Activated CD4-positive, alpha-beta T cell treated with anti-CD3 and anti-CD28 coated beads, Interleukin-2, amount 50 U/mL, for 24 hours (primary cell): ENCODE results near the gene FGGY.

Source experiments
- DNase-seq, 2 donors: peaks; one replicate each; pipeline ENCODE4 v3.0.0-alpha.2; 2020; ENCODE audit warnings: low read depth in 1 of 2, low spot score in 1 of 2

The FGGY gene

GRCh38 chr1:59315529-59316463 lies 18.9 kb downstream of the FGGY start:
- DNase-seq: no peak

GRCh38 chr1:59316497-59317128 lies 19.7 kb downstream of the FGGY start:
- DNase-seq: no peak

- DNase-seq: no peak
Measured at GRCh38 chr1:59317343-59317742, 20.4 kb downstream of the FGGY start.

GRCh38 chr1:59317780-59318179 lies 20.9 kb downstream of the FGGY start:
- DNase-seq: no peak

- no peak for DNase-seq
Measured at GRCh38 chr1:59318271-59318860, 21.5 kb downstream of the FGGY start.

- DNase-seq: no peak
Measured at GRCh38 chr1:59322394-59322793, 25.5 kb downstream of the FGGY start.

GRCh38 chr1:59322814-59323213 lies 25.9 kb downstream of the FGGY start:
- no peak for DNase-seq

GRCh38 chr1:59323879-59324278 lies 27.0 kb downstream of the FGGY start:
- DNase-seq: no peak

- no peak for DNase-seq
Measured at GRCh38 chr1:59328353-59328752, 31.5 kb downstream of the FGGY start.

- no peak for DNase-seq
Measured at GRCh38 chr1:59329412-59330053, 32.6 kb downstream of the FGGY start.

GRCh38 chr1:59331686-59332620 lies 35.1 kb downstream of the FGGY start:
- DNase-seq: no peak

- DNase-seq: no peak
Measured at GRCh38 chr1:59332983-59333382, 36.1 kb downstream of the FGGY start.

- no peak for DNase-seq
Measured at GRCh38 chr1:59333626-59334277, 36.9 kb downstream of the FGGY start.

GRCh38 chr1:59340411-59341307 lies 43.8 kb downstream of the FGGY start:
- no peak for DNase-seq

GRCh38 chr1:59342801-59343575 lies 46.1 kb downstream of the FGGY start:
- no peak for DNase-seq

- DNase-seq: no peak
Measured at GRCh38 chr1:59343576-59343840, 46.6 kb downstream of the FGGY start.

GRCh38 chr1:59345221-59345620 lies 48.3 kb downstream of the FGGY start:
- no peak for DNase-seq

- no peak for DNase-seq
Measured at GRCh38 chr1:59346429-59346828, 49.5 kb downstream of the FGGY start.

- DNase-seq: no peak
Measured at GRCh38 chr1:59349101-59349500, 52.2 kb downstream of the FGGY start.
